Stimulated activated CD4-positive, alpha-beta T cell treated with anti-CD3 and anti-CD28 coated beads, Interleukin-12 subunit alpha, Interleukin-12 subunit beta, amount 100 ng/mL, for 24 hours (primary cell): ENCODE results near the gene GAREM1.
"Not testable (repeated sequence)": the region's sequence is repeated elsewhere in the genome, so short reads cannot be mapped to it uniquely, and the experiment has no call there.

Experiments
- DNase-seq, 2 experiments: peaks; one replicate each; pipeline ENCODE4 v3.0.0-alpha.2; 2020; ENCODE audit warnings: low read depth in 2 of 2

Gene GAREM1

GRCh38 chr18:32470714-32471633, at the start of gene GAREM1:
Gene GAREM1 (minus strand): TSS chr18:32470882. CDS start chr18:32470428, 454 bp downstream.
- DNase-seq: peak; percentile 49 to 69

- DNase-seq: no peak
Measured at GRCh38 chr18:32511147-32511546, 40.5 kb upstream of the GAREM1 start.

- DNase-seq: no peak
Measured at GRCh38 chr18:32509111-32509510, 38.4 kb upstream of the GAREM1 start.

GRCh38 chr18:32507093-32507492, 36.4 kb upstream of the GAREM1 start:
- no peak for DNase-seq

GRCh38 chr18:32502014-32502413, 31.3 kb upstream of the GAREM1 start:
- DNase-seq: no peak

- not testable (repeated sequence) for DNase-seq
Measured at GRCh38 chr18:32501242-32501641, 30.6 kb upstream of the GAREM1 start.

- no peak for DNase-seq
Measured at GRCh38 chr18:32483002-32483401, 12.3 kb upstream of the GAREM1 start.

GRCh38 chr18:32482117-32482516, 11.4 kb upstream of the GAREM1 start:
- no peak for DNase-seq

GRCh38 chr18:32480581-32480980, 9.9 kb upstream of the GAREM1 start:
- no peak for DNase-seq

- no peak for DNase-seq
Measured at GRCh38 chr18:32478807-32479206, 8.1 kb upstream of the GAREM1 start.

- DNase-seq: no peak
Measured at GRCh38 chr18:32478317-32478716, 7.6 kb upstream of the GAREM1 start.

- no peak for DNase-seq
Measured at GRCh38 chr18:32476106-32476505, 5.4 kb upstream of the GAREM1 start.

- not testable (repeated sequence) for DNase-seq
Measured at GRCh38 chr18:32475069-32475468, 4.4 kb upstream of the GAREM1 start.

GRCh38 chr18:32473325-32473724, 2.6 kb upstream of the GAREM1 start:
- no peak for DNase-seq

- DNase-seq: no peak
Measured at GRCh38 chr18:32472841-32473240, 2.2 kb upstream of the GAREM1 start.

GRCh38 chr18:32470460-32470713, 295 bp downstream of the GAREM1 start:
- no peak for DNase-seq

GRCh38 chr18:32469691-32470459, 807 bp downstream of the GAREM1 start:
- no peak for DNase-seq

- DNase-seq: no peak
Measured at GRCh38 chr18:32469190-32469651, 1.5 kb downstream of the GAREM1 start.

- no peak for DNase-seq
Measured at GRCh38 chr18:32468147-32468845, 2.4 kb downstream of the GAREM1 start.

- DNase-seq: no peak
Measured at GRCh38 chr18:32461709-32462272, 8.9 kb downstream of the GAREM1 start.

- DNase-seq: no peak
Measured at GRCh38 chr18:32460171-32460731, 10.4 kb downstream of the GAREM1 start.
